GM12878 (cell line): ENCODE data around the gene TGM5. TPM values are rescaled to one million over a fixed set of nuclear protein-coding genes. Genes with fewer than 3 reads are reported as not detected.

Source experiments
- ATAC-seq: fragments of 200-7000 bp; cut with Tn5 transposase; 3 replicates; pipeline ENCODE4 v1.9.1; 2020; ENCODE audit warnings: mild to moderate bottlenecking, moderate library complexity
- BruUV-seq: library from RNA; stranded (reverse); fragments of 400-500 nt; replicated peaks from 2 replicates; lab custom pipeline; 2021; lab: Mats Ljungman, UMichigan
- CTCF ChIA-PET: fragments of 300-600 bp; sonication (Branson Sonifier 250); formaldehyde crosslinking; extraction: SDS; loops from one replicate; lab custom pipeline; 2021; ENCODE audit warnings: inconsistent platforms; lab: Yijun Ruan, JAX
- POLR2A ChIA-PET: fragments of 350-600 bp; formaldehyde crosslinking; extraction: SDS; loops from one replicate; lab custom pipeline; 2021; ENCODE audit warnings: inconsistent platforms; lab: Charles Lee
- RAD21 ChIA-PET: fragments of 300-600 bp; sonication (Branson Sonifier 250); formaldehyde crosslinking; loops from one replicate; lab custom pipeline; 2023; ENCODE audit warnings: antibody characterized with exemption; ENCODE audit not compliant: unreplicated experiment; lab: Charles Lee
- SMC1A ChIA-PET: fragments of 300-600 bp; sonication (Branson Sonifier 250); formaldehyde crosslinking; loops from one replicate; lab custom pipeline; 2023; ENCODE audit not compliant: unreplicated experiment, uncharacterized antibody; lab: Charles Lee
- DNase-seq: peaks from one replicate; pipeline ENCODE4 v3.0.0-alpha.2; 2011; ENCODE audit warnings: low read depth, low spot score
- FAIRE-seq: peaks from 3 replicates; lab custom pipeline; 2011; peaks lifted over from hg19 to GRCh38; lab: Jason Lieb, UNC
- H2AFZ ChIP-seq: 2 replicates; pipeline ENCODE4 v1.6.0; 2011; ENCODE audit warnings: low read depth, low read length, control low read depth; ENCODE audit not compliant: control insufficient read depth
- H3K27ac ChIP-seq: 2 replicates; pipeline ENCODE4 v1.5.1; 2011; ENCODE audit warnings: control low read depth; ENCODE audit not compliant: control insufficient read depth, insufficient read depth
- H3K27me3 ChIP-seq, 2 experiments: replicated peaks in 1 of 2; 2 replicates each; pipeline versions ENCODE4 v1.6.0 to v1.6.1; 2011; ENCODE audit warnings: low read length in 1 of 2; ENCODE audit not compliant: control insufficient read depth in 2 of 2, insufficient read depth in 2 of 2
- H3K36me3 ChIP-seq, 2 experiments: 2 replicates each; pipeline ENCODE4 v1.5.1; 2011; ENCODE audit warnings: low read length in 1 of 2; ENCODE audit not compliant: control insufficient read depth in 2 of 2, insufficient read depth in 2 of 2
- H3K4me1 ChIP-seq: 2 replicates; pipeline ENCODE4 v1.6.1; 2011; ENCODE audit warnings: mild to moderate bottlenecking, low read length, moderate library complexity, mixed read lengths; ENCODE audit not compliant: control insufficient read depth, insufficient read depth
- H3K4me2 ChIP-seq: 2 replicates; pipeline ENCODE4 v1.6.0; 2011; ENCODE audit warnings: control low read depth; ENCODE audit not compliant: control insufficient read depth, insufficient read depth
- H3K4me3 ChIP-seq: fragments of 200-600 bp; sonication (generic); 2 replicates; pipeline ENCODE4 v1.5.1; 2016
- H3K79me2 ChIP-seq: 2 replicates; pipeline ENCODE4 v1.6.0; 2011; ENCODE audit warnings: low read length; ENCODE audit not compliant: control insufficient read depth, insufficient read depth
- H3K9ac ChIP-seq: 2 replicates; pipeline ENCODE4 v1.8.0; 2011; ENCODE audit warnings: low read length, control low read depth, mixed read lengths; ENCODE audit not compliant: control insufficient read depth, insufficient read depth
- H3K9me3 ChIP-seq: replicated peaks from 3 replicates; pipeline ENCODE4 v1.5.1; 2011; ENCODE audit warnings: mild to moderate bottlenecking, low read length; ENCODE audit not compliant: control insufficient read depth, insufficient read depth
- H4K20me1 ChIP-seq: 2 replicates; pipeline ENCODE4 v1.6.0; 2011; ENCODE audit not compliant: control insufficient read depth, insufficient read depth
- STAT1 ChIP-seq: fragments of 450-650 bp; conservative IDR thresholded peaks from 2 replicates; pipeline ENCODE4 v1.6.1; 2014; ENCODE audit warnings: antibody characterized with exemption, mild to moderate bottlenecking
- WGBS: methylation state at CpG from one replicate; pipeline ENCODE4 v1.1.6; 2016; ENCODE audit warnings: low lambda C conversion rate; ENCODE audit not compliant: insufficient replicate concordance, insufficient coverage; ENCODE audit errors: missing lambda C conversion rate; 5-methylcytosine and 5-hydroxymethylcytosine counted together
- in situ Hi-C: fragments of 300-500 bp; cut with MboI; formaldehyde crosslinking; loops from 9 replicates; pipeline ENCODE4 v1.14.3; 2018; ENCODE audit warnings: mixed read lengths
- intact Hi-C: fragments of 100-400 bp; cut with micrococcal nuclease; formaldehyde crosslinking; loops from one replicate; pipeline ENCODE4 v1.14.2; 2022; ENCODE audit not compliant: unreplicated experiment
- polyA plus RNA-seq, 11 experiments: library from polyadenylated mRNA; depleted of rRNA in 4 of 11; unstranded in 6 of 11; stranded (reverse) in 5 of 11; fragments of >200 nt; fragmentation: Nextera tagmentation in 4 of 11; fragmentation: Illumina TruSeq in 1 of 11; extraction: Ambion mirVana in 4 of 11; extraction: Trizol in 1 of 11; gene quantifications; 1 replicate in 1 of 11; 2 replicates in 10 of 11; pipeline versions ENCODE4 v1.2.1 to v1.2.3, GENCODE V29; 2011 to 2016; ENCODE audit warnings: inconsistent platforms in 2 of 11, missing spikeins in 2 of 11, low read depth in 1 of 11
- total RNA-seq, 4 experiments: library from RNA; depleted of rRNA in 3 of 4; stranded (reverse); fragments of >200 nt in 3 of 4; fragmentation: Illumina TruSeq in 1 of 4; extraction: Trizol in 1 of 4; gene quantifications; 2 replicates each; pipeline versions ENCODE4 v1.2.1 to v1.2.3, GENCODE V29; 2013 to 2021
- TF ChIP-seq, protein P1 (sequence below): fragments of 450-650 bp; IDR thresholded peaks from 2 replicates; pipeline ENCODE4 v1.6.1; 2016; ENCODE audit warnings: mild to moderate bottlenecking, moderate library complexity, borderline replicate concordance

The TGM5 gene
- total and polyA plus RNA-seq, 10 of the 15 experiments (the other 5 are each of a cell fraction or from before 2014, with no cell fraction given), result 4.4 to 27.1 (median 5.6) TPM

GRCh38 chr15:43276563-43277200 lies 10.0 kb upstream of the TGM5 start:
- no peak overlapping the region for H3K4me3 ChIP-seq
- no peak overlapping the region for H3K9ac ChIP-seq
- no peak overlapping the region; the same call in 1 of the 2 replicates for H2AFZ ChIP-seq
- no peak overlapping the region for H3K4me2 ChIP-seq
- DNase-seq (no peak), FAIRE-seq (no peak), ATAC-seq (no peak)
- intact Hi-C loops, result no loop called here
- H3K4me1 ChIP-seq, result no peaks in the 10 kb centered on the region
- no TSS peak for BruUV-seq
- no peaks in the 10 kb centered on the region for H3K79me2 ChIP-seq
- 39% methylated on average over 12 of the region's 12 CpGs for WGBS
- no peaks in the 10 kb centered on the region for H4K20me1 ChIP-seq
- ChIA-PET POLR2A (no interaction called here), SMC1A (interaction anchor here (0.6 to 1.7 kb wide), 4 partner anchors 9 to 154 kb away, joined by 3 to 12 read pairs (median 6); no protein-coding TSS in a partner anchor), RAD21 (interaction anchor here (0.6 to 2.3 kb wide), 4 partner anchors 9 to 83 kb away, joined by 4 to 11 read pairs (median 8); no protein-coding TSS in a partner anchor), CTCF (interaction anchor here (1.7 to 21.1 kb wide), 3 partner anchors 8 to 49 kb away, joined by 4 to 518 read pairs (median 19); partner anchors contain the start of gene EPB42)
- H3K27me3 ChIP-seq, result no peaks in the 10 kb centered on the region
- no peak overlapping the region for H3K27ac ChIP-seq
- in situ Hi-C loops, result no loop called here
- TF ChIP-seq, protein P1, sequence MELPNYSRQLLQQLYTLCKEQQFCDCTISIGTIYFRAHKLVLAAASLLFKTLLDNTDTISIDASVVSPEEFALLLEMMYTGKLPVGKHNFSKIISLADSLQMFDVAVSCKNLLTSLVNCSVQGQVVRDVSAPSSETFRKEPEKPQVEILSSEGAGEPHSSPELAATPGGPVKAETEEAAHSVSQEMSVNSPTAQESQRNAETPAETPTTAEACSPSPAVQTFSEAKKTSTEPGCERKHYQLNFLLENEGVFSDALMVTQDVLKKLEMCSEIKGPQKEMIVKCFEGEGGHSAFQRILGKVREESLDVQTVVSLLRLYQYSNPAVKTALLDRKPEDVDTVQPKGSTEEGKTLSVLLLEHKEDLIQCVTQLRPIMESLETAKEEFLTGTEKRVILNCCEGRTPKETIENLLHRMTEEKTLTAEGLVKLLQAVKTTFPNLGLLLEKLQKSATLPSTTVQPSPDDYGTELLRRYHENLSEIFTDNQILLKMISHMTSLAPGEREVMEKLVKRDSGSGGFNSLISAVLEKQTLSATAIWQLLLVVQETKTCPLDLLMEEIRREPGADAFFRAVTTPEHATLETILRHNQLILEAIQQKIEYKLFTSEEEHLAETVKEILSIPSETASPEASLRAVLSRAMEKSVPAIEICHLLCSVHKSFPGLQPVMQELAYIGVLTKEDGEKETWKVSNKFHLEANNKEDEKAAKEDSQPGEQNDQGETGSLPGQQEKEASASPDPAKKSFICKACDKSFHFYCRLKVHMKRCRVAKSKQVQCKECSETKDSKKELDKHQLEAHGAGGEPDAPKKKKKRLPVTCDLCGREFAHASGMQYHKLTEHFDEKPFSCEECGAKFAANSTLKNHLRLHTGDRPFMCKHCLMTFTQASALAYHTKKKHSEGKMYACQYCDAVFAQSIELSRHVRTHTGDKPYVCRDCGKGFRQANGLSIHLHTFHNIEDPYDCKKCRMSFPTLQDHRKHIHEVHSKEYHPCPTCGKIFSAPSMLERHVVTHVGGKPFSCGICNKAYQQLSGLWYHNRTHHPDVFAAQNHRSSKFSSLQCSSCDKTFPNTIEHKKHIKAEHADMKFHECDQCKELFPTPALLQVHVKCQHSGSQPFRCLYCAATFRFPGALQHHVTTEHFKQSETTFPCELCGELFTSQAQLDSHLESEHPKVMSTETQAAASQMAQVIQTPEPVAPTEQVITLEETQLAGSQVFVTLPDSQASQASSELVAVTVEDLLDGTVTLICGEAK, result no peak
- TF ChIP-seq STAT1, result no peak
- no peaks in the 10 kb centered on the region for H3K36me3 ChIP-seq
- no peaks in the 10 kb centered on the region for H3K9me3 ChIP-seq
